Lung (tissue), 12 donors: ENCODE results near the gene CSGALNACT2. TPM values are rescaled to one million over a fixed set of nuclear protein-coding genes. Genes with fewer than 3 reads are reported as not detected.

Experiments
- ATAC-seq: fragments of 200-7000 bp; cut with Tn5 transposase; one replicate; pipeline ENCODE4 v1.9.1; 2020; ENCODE audit warnings: moderate number of reproducible peaks; ENCODE audit not compliant: insufficient read depth, low FRiP score
- DNase-seq, 3 donors: peaks; one replicate each; pipeline ENCODE4 v3.0.0-alpha.2; 2013 to 2017
- H3K27ac ChIP-seq, 2 donors: one replicate each; pipeline ENCODE4 v1.5.1; 2013; ENCODE audit warnings: mild to moderate bottlenecking in 2 of 2, moderate library complexity in 2 of 2, control low read depth in 1 of 2, inconsistent platforms in 1 of 2, low read depth in 1 of 2, low read length in 1 of 2
- H3K27me3 ChIP-seq, 3 donors: one replicate each; pipeline ENCODE4 v1.5.1; 2013; ENCODE audit warnings: low read length in 2 of 3; ENCODE audit not compliant: control insufficient read depth in 3 of 3, insufficient read depth in 3 of 3
- H3K36me3 ChIP-seq, 4 donors: one replicate each; pipeline ENCODE4 v1.5.1; 2013; ENCODE audit warnings: low read length in 4 of 4, mild to moderate bottlenecking in 1 of 4, moderate library complexity in 1 of 4; ENCODE audit not compliant: control insufficient read depth in 4 of 4, insufficient read depth in 4 of 4
- H3K4me1 ChIP-seq, 5 donors: one replicate each; pipeline ENCODE4 v1.5.1; 2013; ENCODE audit warnings: low read length in 5 of 5, mild to moderate bottlenecking in 2 of 5, moderate library complexity in 1 of 5; ENCODE audit not compliant: control insufficient read depth in 5 of 5, insufficient read depth in 5 of 5
- H3K4me3 ChIP-seq: one replicate; pipeline ENCODE4 v1.5.1; 2013; ENCODE audit warnings: mild to moderate bottlenecking, control low read depth, moderate library complexity
- H3K9ac ChIP-seq, 2 donors: one replicate each; pipeline ENCODE4 v1.5.1; 2013; ENCODE audit warnings: low read length in 2 of 2, control low read depth in 1 of 2; ENCODE audit not compliant: insufficient read depth in 1 of 2
- H3K9me3 ChIP-seq, 4 donors: one replicate each; pipeline ENCODE4 v1.5.1; 2013; ENCODE audit warnings: low read length in 3 of 4, mild to moderate bottlenecking in 1 of 4, moderate library complexity in 1 of 4; ENCODE audit not compliant: control insufficient read depth in 4 of 4, insufficient read depth in 3 of 4
- WGBS, 2 donors: extraction: QIAGEN DNeasy Blood & Tissue Kit; methylation state at CpG; one replicate each; pipeline ENCODE4 v1.1.7; 2013; 5-methylcytosine and 5-hydroxymethylcytosine counted together
- polyA plus RNA-seq, 2 donors: library from polyadenylated mRNA; stranded (reverse); fragments of 200-250 nt; gene quantifications; one replicate each; pipeline ENCODE4 v1.2.1, GENCODE V29; 2013
- total RNA-seq, 2 donors: library from RNA; depleted of rRNA in 1 of 2; stranded (reverse); fragments of >200 nt in 1 of 2; gene quantifications; one replicate each; pipeline ENCODE4 v1.2.1, GENCODE V29; 2014 to 2021
- TF ChIP-seq, protein P1 (sequence below): IDR thresholded peaks from 2 replicates; pipeline ENCODE4 v1.5.1; 2012; ENCODE audit warnings: mild to moderate bottlenecking; ENCODE audit errors: control extremely low read depth, extremely low read depth
- donor health status: control.
- donor health status: control.
- donor health status: Bipolar disorder and iron deficiency.
- donor health status: healthy.
- donor health status: DM: yes; HTN: yes; CAD: no.

Gene CSGALNACT2
- total and polyA plus RNA-seq, 4 donors, result 9.8 to 48.4 (median 33.3) TPM

DNA sequence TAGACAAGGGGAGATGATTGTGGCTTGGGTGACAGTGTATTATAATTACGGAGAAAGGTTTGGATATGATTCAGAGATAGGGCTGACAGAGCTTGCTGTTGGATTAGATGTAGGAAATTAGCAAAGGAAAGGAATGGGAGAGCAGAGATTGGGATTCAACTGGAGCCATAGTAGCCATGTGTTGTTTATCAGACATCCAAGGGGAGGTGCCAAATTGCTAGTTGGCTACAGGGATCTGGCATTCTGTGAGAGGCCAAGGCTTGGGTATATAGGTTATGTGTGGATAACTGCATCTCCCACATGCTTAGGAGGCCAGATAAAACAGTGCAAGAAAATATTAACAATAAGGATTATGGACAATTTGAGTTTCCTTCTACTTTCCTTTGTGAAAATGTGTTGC, 34.9 kb downstream of the CSGALNACT2 start:
- Histone ChIP-seq H3K27ac (peak overlapping the region in 1 of 2 donors; percentile 13), H3K4me1 (peaks cover 2 to 13% (median 7%) of the 10 kb centered on the region in 5 donors), H3K9ac (no peak overlapping the region), H3K27me3 (no peaks in the 10 kb centered on the region), H3K9me3 (peaks cover 0 to 4% (median 0%) of the 10 kb centered on the region in 4 donors), H3K4me3 (no peak overlapping the region), H3K36me3 (peaks cover 7 to 28% (median 21%) of the 10 kb centered on the region in 4 donors)
- DNase-seq (no peak), ATAC-seq (no peak)
- WGBS, 2 donors, result 89 to 95% methylated on average over 1 of the region's 1 CpG
- TF ChIP-seq, protein P1, sequence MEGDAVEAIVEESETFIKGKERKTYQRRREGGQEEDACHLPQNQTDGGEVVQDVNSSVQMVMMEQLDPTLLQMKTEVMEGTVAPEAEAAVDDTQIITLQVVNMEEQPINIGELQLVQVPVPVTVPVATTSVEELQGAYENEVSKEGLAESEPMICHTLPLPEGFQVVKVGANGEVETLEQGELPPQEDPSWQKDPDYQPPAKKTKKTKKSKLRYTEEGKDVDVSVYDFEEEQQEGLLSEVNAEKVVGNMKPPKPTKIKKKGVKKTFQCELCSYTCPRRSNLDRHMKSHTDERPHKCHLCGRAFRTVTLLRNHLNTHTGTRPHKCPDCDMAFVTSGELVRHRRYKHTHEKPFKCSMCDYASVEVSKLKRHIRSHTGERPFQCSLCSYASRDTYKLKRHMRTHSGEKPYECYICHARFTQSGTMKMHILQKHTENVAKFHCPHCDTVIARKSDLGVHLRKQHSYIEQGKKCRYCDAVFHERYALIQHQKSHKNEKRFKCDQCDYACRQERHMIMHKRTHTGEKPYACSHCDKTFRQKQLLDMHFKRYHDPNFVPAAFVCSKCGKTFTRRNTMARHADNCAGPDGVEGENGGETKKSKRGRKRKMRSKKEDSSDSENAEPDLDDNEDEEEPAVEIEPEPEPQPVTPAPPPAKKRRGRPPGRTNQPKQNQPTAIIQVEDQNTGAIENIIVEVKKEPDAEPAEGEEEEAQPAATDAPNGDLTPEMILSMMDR, result no peak

DNA sequence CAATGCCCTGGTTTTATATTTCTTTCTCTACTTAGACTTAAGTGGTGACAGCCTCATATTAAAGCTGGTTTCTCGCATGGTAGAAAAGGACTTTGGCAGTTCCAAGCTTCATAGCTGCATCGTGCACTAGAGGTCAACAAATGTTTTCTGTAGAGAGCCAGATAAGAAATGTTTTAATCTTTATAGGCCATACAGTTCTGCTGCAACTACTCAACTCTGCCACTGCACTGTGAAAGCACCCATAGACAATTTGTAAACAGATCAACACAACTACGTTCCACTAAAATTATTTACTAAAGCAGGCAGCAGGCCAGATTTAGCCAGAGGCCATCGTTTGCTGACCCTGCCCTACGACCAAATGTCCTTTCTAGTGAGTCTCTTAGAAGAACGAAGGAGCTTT, 36.7 kb downstream of the CSGALNACT2 start:
- H3K9ac ChIP-seq, result no peak overlapping the region
- H3K9me3 ChIP-seq, result peaks cover 0 to 4% (median 0%) of the 10 kb centered on the region in 4 donors
- peaks cover 8 to 35% (median 28%) of the 10 kb centered on the region in 4 donors for H3K36me3 ChIP-seq
- peaks cover 1 to 13% (median 7%) of the 10 kb centered on the region in 5 donors for H3K4me1 ChIP-seq
- TF ChIP-seq, protein P1, result no peak
- ATAC-seq (no peak), DNase-seq (peak in 1 of 3 donors; percentile 16)
- H3K27ac ChIP-seq, result no peak overlapping the region
- H3K4me3 ChIP-seq, result no peak overlapping the region
- no peaks in the 10 kb centered on the region for H3K27me3 ChIP-seq
- 68 to 76% methylated on average over 6 of the region's 6 CpGs for WGBS, 2 donors

DNA sequence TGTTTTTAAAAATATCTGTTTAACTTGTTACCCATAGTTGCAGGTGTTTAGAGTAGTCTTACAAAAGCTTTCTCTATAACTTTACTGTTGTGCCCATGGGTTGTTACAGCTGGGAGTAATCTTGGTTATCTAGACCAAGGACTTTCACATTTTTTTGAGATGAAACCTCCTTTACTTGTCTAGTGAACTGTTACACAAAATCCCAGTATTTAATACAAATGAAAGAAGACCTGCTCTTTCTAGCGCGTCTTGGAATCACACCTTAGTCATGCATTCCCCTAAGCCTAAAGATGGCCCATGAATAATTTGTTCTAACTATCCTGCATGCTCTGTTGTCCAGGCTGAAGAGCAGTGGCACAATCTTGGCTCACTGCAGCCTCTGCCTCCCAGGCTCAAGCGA, 38.0 kb downstream of the CSGALNACT2 start:
- peaks cover 1 to 8% (median 6%) of the 10 kb centered on the region in 5 donors for H3K4me1 ChIP-seq
- DNase-seq, result no peak
- H3K36me3 ChIP-seq, result peaks cover 10 to 37% (median 32%) of the 10 kb centered on the region in 4 donors
- H3K9me3 ChIP-seq, result peaks cover 0 to 4% (median 0%) of the 10 kb centered on the region in 4 donors
- no peak overlapping the region for H3K4me3 ChIP-seq
- H3K27ac ChIP-seq, result no peak overlapping the region
- no peaks in the 10 kb centered on the region for H3K27me3 ChIP-seq
- TF ChIP-seq, protein P1, result no peak
- ATAC-seq, result no peak
- 94 to 99% methylated on average over 3 of the region's 3 CpGs for WGBS, 2 donors
- no peak overlapping the region for H3K9ac ChIP-seq

DNA sequence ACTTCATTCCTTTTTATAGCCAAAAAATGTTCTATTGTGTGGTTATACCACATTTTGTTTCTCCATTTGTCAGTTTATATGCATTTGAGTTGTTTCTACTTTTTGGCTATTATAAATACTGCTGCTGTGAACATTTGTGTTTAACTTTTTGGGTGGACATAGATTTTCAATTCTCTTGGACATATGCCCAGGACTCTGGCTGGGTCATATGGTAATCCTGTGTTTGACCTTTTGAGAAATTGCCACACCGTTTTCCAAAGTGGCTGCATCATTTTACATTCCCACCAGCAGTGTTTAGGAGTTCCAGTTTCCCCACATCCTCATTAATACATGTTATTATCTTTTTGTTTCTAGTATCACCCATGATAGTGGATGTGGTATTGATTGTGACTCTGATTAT, 39.4 kb downstream of the CSGALNACT2 start:
- Histone ChIP-seq H3K9me3 (peaks cover 0 to 4% (median 0%) of the 10 kb centered on the region in 4 donors), H3K27me3 (no peaks in the 10 kb centered on the region), H3K27ac (no peak overlapping the region), H3K9ac (no peak overlapping the region), H3K4me3 (no peak overlapping the region), H3K36me3 (peaks cover 18 to 42% (median 33%) of the 10 kb centered on the region in 4 donors), H3K4me1 (peaks cover 1 to 8% (median 6%) of the 10 kb centered on the region in 5 donors)
- 58 to 90% methylated on average over 1 of the region's 1 CpG for WGBS, 2 donors
- TF ChIP-seq, protein P1, result no peak
- DNase-seq (no peak), ATAC-seq (no peak)
